Spinal cord (tissue), 10 donors: Measurements from ENCODE around the gene GPATCH11. TPM values are rescaled to one million over a fixed set of nuclear protein-coding genes. Genes with fewer than 3 reads are reported as not detected.

Experiments used
- DNase-seq, 6 donors: peaks; one replicate each; pipeline versions ENCODE4 v3.0.0 to v3.0.0-alpha.2; 2013 to 2015; ENCODE audit warnings: low spot score in 6 of 6, low read depth in 4 of 6
- H3K27ac ChIP-seq: one replicate; pipeline ENCODE4 v1.5.1; 2013; ENCODE audit warnings: low read depth, low read length, control low read depth
- H3K27me3 ChIP-seq: one replicate; pipeline ENCODE4 v1.6.1; 2013; ENCODE audit warnings: low read length; ENCODE audit not compliant: control insufficient read depth, insufficient read depth
- H3K36me3 ChIP-seq: one replicate; pipeline ENCODE4 v1.6.1; 2013; ENCODE audit warnings: low read length; ENCODE audit not compliant: control insufficient read depth, insufficient read depth
- H3K4me1 ChIP-seq: one replicate; pipeline ENCODE4 v1.6.1; 2013; ENCODE audit warnings: low read length; ENCODE audit not compliant: control insufficient read depth, insufficient read depth
- H3K4me3 ChIP-seq: one replicate; pipeline ENCODE4 v1.5.1; 2013; ENCODE audit warnings: low read depth, low read length, control low read depth
- H3K9me3 ChIP-seq: one replicate; pipeline ENCODE4 v1.6.1; 2013; ENCODE audit warnings: low read length; ENCODE audit not compliant: control insufficient read depth, insufficient read depth
- WGBS: methylation state at CpG from one replicate; pipeline ENCODE4 v1.1.5; 2013; ENCODE audit warnings: missing lambda C conversion rate; ENCODE audit not compliant: insufficient coverage; 5-methylcytosine and 5-hydroxymethylcytosine counted together
- polyA plus RNA-seq, 2 donors: library from polyadenylated mRNA; unstranded; fragments of 120-200 nt; gene quantifications; one replicate each; pipeline ENCODE4 v1.2.1, GENCODE V29; 2013; ENCODE audit not compliant: insufficient read length in 2 of 2
- total RNA-seq, 2 donors: library from RNA; depleted of rRNA in 1 of 2; stranded (reverse); fragments of 120-200 nt in 1 of 2; fragments of >200 nt in 1 of 2; gene quantifications; one replicate each; pipeline versions ENCODE4 v1.2.3 to v1.2.4, GENCODE V29; 2013 to 2014
- donor health status: healthy.

GPATCH11 gene
- total and polyA plus RNA-seq, 4 donors = 13.7 to 22.0 (median 18.0) TPM

GRCh38 chr2:37070931-37071330 is 13.4 kb upstream of the GPATCH11 start:
- DNase-seq = no peak
- Histone ChIP-seq H3K4me1 (no peaks in the 10 kb centered on the region), H3K9me3 (no peaks in the 10 kb centered on the region), H3K27ac (no peak overlapping the region), H3K27me3 (no peaks in the 10 kb centered on the region), H3K36me3 (peaks cover 19% of the 10 kb centered on the region), H3K4me3 (no peak overlapping the region)
- no CpG with 5 or more reads among the region's 2 CpGs for WGBS

DNA sequence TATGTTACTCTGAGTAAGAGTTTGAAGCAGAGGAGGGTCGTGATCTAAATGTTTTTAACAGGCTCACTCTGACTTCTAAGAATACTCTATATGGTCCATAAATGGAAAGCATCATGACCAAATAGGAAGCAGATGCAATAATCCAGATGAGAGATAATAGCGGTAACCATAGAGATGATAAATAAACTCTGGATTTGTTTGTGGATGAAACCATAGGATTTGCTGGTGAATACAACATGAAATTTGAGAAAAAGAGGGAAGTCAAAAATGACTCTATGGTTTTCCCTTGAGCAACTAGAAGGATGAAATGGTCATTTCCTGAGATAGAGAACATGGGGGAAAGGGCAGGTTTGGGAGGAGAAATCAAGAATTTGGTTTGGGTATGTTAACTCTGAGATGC is 4.1 kb upstream of the GPATCH11 start:
- Histone ChIP-seq H3K27me3 (no peaks in the 10 kb centered on the region), H3K9me3 (no peaks in the 10 kb centered on the region), H3K27ac (no peak overlapping the region), H3K4me3 (no peak overlapping the region), H3K36me3 (peaks cover 9% of the 10 kb centered on the region), H3K4me1 (no peaks in the 10 kb centered on the region)
- no peak for DNase-seq
- WGBS = 100% methylated on average over 1 of the region's 2 CpGs

DNA sequence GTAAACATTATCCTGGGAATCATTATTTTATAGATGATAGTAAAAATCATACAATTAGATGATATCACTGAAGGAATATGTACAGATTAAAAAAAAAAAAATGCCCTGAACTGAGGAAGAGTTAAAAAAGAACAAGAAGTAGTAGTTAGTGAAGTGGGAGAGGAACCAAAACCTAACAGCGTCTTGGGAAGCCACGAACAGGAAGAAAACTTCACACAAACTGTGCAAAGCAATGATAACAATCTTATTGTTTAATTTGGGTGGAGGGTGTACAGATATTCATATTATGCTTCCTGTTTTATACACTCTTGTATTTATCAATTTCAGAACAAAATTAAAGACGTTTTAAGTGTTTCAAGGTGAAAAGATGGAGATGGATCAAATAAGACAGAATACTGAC is 3.6 kb upstream of the GPATCH11 start:
- Histone ChIP-seq H3K27ac (no peak overlapping the region), H3K9me3 (no peaks in the 10 kb centered on the region), H3K4me3 (no peak overlapping the region), H3K4me1 (no peaks in the 10 kb centered on the region), H3K27me3 (no peaks in the 10 kb centered on the region), H3K36me3 (peaks cover 9% of the 10 kb centered on the region)
- WGBS = no CpG with 5 or more reads among the region's 3 CpGs
- no peak for DNase-seq

GRCh38 chr2:37084797-37085196 is 479 bp downstream of the GPATCH11 start:
- WGBS = 0% methylated on average over 7 of the region's 10 CpGs
- Histone ChIP-seq H3K4me3 (peak overlapping the region; percentile 97), H3K9me3 (no peaks in the 10 kb centered on the region), H3K27me3 (no peaks in the 10 kb centered on the region), H3K36me3 (peaks cover 19% of the 10 kb centered on the region), H3K4me1 (no peaks in the 10 kb centered on the region), H3K27ac (no peak overlapping the region)
- DNase-seq = no peak

- DNase-seq = no peak
- no peaks in the 10 kb centered on the region for H3K9me3 ChIP-seq
- H3K27me3 ChIP-seq = no peaks in the 10 kb centered on the region
- H3K36me3 ChIP-seq = peaks cover 18% of the 10 kb centered on the region
- no peaks in the 10 kb centered on the region for H3K4me1 ChIP-seq
- H3K27ac ChIP-seq = no peak overlapping the region
- no peak overlapping the region for H3K4me3 ChIP-seq
- 80% methylated on average over 1 of the region's 1 CpG for WGBS
Measured at GRCh38 chr2:37085731-37086147, 1.4 kb downstream of the GPATCH11 start.

DNA sequence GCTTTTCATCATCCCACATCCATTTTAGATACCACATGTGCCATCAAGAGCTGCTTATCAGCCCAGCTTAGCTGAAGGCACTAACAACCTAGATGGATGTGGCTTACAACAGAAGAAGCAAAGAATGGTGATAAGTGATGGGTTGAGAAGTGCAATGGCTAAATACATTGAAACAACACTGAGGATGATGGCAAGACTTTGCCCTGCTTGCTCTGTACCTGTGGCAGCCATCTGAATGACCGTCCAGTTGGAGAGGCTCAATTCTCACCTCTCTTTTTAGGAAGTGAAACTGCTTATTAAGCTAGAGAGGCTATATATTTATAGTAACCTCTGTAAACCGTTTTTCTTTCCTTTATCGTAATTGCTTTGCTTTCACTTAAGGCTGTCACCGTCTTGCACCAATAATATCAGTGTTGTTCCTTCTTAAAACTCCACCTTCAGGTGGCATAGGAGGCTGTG is 5.7 kb downstream of the GPATCH11 start:
- WGBS = no CpG with 5 or more reads among the region's 4 CpGs
- Histone ChIP-seq H3K9me3 (no peaks in the 10 kb centered on the region), H3K36me3 (peaks cover 21% of the 10 kb centered on the region), H3K27ac (no peak overlapping the region), H3K4me1 (no peaks in the 10 kb centered on the region), H3K4me3 (no peak overlapping the region), H3K27me3 (no peaks in the 10 kb centered on the region)
- no peak for DNase-seq

DNA sequence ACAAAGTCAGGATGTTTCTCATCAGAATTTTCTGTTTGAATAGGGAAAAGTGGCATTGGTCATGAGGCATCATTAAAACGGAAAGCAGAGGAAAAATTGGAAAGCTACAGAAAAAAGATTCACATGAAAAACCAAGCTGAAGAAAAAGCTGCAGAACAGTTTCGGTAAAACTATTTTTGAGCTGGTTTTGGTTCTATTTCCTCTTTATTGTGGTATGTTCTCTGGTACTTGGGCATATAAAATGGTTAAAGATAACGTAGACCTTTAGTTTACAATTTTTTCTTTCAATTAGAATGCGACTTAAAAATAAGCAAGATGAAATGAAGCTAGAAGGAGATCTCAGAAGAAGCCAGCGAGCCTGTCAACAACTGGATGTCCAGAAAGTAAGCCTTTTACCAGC is 7.6 kb downstream of the GPATCH11 start:
- Histone ChIP-seq H3K36me3 (peaks cover 24% of the 10 kb centered on the region), H3K4me3 (no peak overlapping the region), H3K9me3 (no peaks in the 10 kb centered on the region), H3K27ac (no peak overlapping the region), H3K27me3 (no peaks in the 10 kb centered on the region), H3K4me1 (no peaks in the 10 kb centered on the region)
- WGBS = 100% methylated on average over 2 of the region's 5 CpGs
- DNase-seq = no peak

DNA sequence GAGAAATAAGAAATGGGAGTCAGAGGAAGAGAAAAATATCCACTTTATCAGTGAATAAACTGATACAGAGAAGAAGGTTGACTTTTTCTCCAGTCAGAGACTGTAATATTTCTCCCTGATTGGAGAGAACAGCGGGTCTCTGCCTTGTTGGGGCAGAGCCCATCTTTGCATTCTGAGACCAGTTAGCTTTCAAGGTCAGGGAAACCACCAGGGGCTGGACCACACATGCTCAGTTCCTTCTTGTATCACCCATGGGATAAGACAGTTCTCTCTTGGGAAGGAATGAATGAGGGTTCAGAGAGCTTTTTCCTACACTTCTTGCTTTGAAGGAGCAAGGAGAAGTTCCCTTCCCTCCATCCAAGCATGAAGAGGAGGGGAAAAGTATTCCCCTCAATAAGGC is 12.2 kb downstream of the GPATCH11 start:
- Histone ChIP-seq H3K4me1 (no peaks in the 10 kb centered on the region), H3K27ac (no peak overlapping the region), H3K36me3 (peaks cover 15% of the 10 kb centered on the region), H3K9me3 (no peaks in the 10 kb centered on the region), H3K4me3 (no peak overlapping the region), H3K27me3 (no peaks in the 10 kb centered on the region)
- no peak for DNase-seq
- WGBS = 100% methylated on average over 1 of the region's 1 CpG

- no peak overlapping the region for H3K4me3 ChIP-seq
- no peak for DNase-seq
- H3K4me1 ChIP-seq = no peaks in the 10 kb centered on the region
- H3K9me3 ChIP-seq = no peaks in the 10 kb centered on the region
- no peak overlapping the region for H3K27ac ChIP-seq
- H3K27me3 ChIP-seq = no peaks in the 10 kb centered on the region
- WGBS = 100% methylated on average over 3 of the region's 4 CpGs
- peaks cover 13% of the 10 kb centered on the region for H3K36me3 ChIP-seq
Measured at GRCh38 chr2:37098416-37099118, 14.2 kb downstream of the GPATCH11 start.

GRCh38 chr2:37100054-37100453 is 15.7 kb downstream of the GPATCH11 start:
- Histone ChIP-seq H3K4me1 (no peaks in the 10 kb centered on the region), H3K4me3 (no peak overlapping the region), H3K9me3 (no peaks in the 10 kb centered on the region), H3K36me3 (peaks cover 5% of the 10 kb centered on the region), H3K27me3 (no peaks in the 10 kb centered on the region), H3K27ac (no peak overlapping the region)
- DNase-seq = no peak
- 67% methylated on average over 1 of the region's 1 CpG for WGBS
